Measurements from ENCODE around the gene RMND5B. TPM values are rescaled to one million over a fixed set of nuclear protein-coding genes. Genes with fewer than 3 reads are reported as not detected.

RMND5B gene
- total RNA-seq, 1 experiment from 2014 or later = 54.2 TPM

DNA sequence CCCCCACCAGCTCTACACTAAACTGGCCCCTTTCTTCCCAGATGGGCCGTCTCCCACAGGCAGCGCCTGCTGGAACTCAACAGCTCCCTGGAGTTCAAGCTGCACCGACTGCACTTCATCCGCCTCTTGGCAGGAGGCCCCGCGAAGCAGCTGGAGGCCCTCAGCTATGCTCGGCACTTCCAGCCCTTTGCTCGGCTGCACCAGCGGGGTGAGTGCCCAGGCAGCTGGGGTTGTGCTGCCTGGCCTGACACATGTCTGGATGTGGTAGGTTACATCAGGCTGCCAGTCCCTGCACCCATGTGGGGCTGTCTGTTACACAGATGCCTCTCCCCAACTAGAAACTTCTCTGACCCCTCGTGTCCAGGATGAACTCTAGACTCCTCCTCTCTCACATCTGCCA lies 13.1 kb downstream of the RMND5B start:
- no peaks in the 10 kb centered on the region for H3K9me3 ChIP-seq
- no peaks in the 10 kb centered on the region for H3K27me3 ChIP-seq
- H3K4me3 ChIP-seq = no peak overlapping the region
- peak; percentile 82 for DNase-seq
- H3K36me3 ChIP-seq = peaks cover 86% of the 10 kb centered on the region

DNA sequence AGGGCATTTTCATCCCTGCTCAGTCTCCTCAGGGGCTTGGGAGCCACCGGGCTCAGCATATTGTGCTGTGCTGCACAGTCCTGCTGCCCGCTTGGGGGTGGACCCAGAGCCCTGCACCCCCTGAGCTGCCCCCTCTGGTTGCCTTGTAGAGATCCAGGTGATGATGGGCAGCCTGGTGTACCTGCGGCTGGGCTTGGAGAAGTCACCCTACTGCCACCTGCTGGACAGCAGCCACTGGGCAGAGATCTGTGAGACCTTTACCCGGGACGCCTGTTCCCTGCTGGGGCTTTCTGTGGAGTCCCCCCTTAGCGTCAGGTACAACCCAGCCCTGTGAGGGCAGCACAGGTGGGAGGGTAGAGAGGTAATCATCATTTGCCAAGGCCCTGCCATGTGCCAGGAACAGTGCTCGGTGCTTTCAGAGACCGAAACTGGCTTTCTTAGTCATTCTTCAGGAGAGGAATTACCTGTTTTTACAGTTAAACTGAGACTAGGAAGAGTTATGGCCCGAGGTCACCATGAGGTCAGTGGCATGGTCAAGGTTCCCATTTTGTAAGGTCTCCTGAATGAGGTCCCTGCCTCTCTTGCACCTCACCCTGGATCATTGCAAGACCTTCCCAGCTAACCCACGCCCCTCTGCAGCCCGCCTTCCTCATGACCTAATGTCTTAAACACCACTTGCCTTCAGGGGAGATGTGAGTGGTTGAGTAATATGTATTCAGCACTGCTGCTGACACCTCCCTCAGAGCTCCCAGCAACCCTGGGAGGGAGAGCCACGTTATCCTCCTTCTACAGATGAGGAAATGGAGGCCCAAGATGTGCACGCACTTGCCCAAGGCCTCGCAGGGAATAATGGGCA lies 15.4 kb downstream of the RMND5B start:
- peaks cover 94% of the 10 kb centered on the region for H3K36me3 ChIP-seq
- no peaks in the 10 kb centered on the region for H3K27me3 ChIP-seq
- H3K4me3 ChIP-seq = no peak overlapping the region
- DNase-seq = peak; percentile 55
- H3K9me3 ChIP-seq = no peaks in the 10 kb centered on the region

DNA sequence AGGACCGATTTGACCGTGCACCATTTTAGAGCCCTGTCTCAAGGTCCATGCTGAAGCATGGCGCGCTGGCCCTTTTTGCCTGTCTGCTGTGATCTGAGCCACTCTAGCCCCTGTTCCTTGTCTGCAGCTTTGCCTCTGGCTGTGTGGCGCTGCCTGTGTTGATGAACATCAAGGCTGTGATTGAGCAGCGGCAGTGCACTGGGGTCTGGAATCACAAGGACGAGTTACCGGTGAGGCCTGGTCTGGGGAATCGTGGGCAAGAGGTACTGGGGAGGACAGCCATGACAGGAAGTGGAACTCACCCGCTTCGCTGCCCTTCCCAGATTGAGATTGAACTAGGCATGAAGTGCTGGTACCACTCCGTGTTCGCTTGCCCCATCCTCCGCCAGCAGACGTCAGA lies 16.6 kb downstream of the RMND5B start:
- H3K9me3 ChIP-seq = no peaks in the 10 kb centered on the region
- no peaks in the 10 kb centered on the region for H3K27me3 ChIP-seq
- peaks cover 97% of the 10 kb centered on the region for H3K36me3 ChIP-seq
- DNase-seq = no peak
- no peak overlapping the region for H3K4me3 ChIP-seq

DNA sequence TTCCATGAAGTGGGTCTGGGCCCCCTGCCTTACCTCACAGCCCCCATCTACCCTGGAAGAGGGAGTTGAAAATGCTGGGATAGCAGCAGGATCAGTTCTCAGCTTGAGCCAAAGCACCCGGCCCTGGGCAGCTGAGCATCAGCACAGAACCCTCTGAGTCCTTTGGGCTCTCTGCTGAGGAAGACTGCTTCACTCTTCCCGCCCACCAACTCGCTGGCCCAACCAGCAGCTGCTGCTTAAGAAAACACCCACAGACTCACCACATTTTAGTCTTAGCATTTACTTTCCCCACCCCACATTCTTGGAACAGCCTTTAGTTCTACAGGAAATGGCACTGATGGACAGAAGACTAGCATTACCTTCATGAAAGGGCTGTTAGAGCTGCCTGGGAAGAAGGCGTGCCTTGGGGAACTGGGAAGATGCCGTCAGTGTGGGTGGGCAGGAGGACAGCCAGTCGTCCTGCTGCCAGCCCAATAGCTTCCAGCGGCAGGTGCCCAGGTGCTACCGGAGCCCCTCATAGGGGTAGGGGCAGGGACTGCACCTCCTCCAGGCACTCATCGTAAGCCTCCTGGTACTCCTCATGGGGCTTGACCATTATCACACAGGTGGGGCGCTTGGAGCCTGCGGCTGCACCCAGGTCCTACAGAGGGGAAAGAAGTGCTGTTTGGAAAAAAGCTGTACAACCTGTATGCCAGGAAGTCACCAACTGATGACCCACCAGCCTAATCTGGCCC lies 18.6 kb downstream of the RMND5B start:
- DNase-seq = peak; percentile 28
- Histone ChIP-seq H3K4me3 (no peak overlapping the region), H3K27me3 (no peaks in the 10 kb centered on the region), H3K9me3 (no peaks in the 10 kb centered on the region), H3K36me3 (peaks cover 85% of the 10 kb centered on the region)

DNA sequence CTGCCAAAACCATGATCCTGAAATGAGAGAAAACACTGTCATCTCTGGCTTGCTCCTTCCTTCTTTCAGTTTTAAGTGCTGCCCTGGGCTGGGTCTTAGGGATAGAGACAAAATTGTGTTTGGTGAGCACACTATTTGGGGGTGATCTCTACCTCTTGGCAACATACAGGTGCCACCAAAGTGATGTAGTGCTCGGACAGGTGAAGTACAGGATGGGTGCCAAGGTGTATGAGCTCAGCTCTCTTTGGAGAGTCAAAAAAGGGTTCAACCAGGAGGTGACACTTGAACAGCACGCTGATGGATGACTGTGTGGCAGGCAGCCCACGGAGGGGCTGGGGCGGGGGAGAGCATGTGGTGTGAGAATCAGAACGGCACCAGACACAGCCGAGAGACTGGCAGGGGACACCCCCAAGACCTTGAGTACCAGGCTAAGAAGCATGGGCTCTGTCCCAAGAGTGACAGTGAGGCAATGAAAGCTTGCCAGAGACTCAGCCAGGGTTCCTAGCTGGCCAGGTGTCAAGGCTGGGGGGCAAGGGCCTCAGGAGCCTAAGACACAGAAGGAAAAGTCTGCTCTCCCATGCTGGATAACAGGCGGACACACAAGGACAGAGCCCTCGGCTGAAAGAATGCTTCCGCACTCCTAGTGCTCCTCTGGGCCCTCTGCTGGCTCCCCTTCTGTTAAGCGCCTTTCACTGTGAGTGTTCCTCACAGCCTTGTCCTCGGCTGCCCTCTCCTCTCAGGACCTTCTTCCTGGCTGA lies 20.3 kb downstream of the RMND5B start:
- no peaks in the 10 kb centered on the region for H3K27me3 ChIP-seq
- H3K4me3 ChIP-seq = no peak overlapping the region
- H3K36me3 ChIP-seq = peaks cover 71% of the 10 kb centered on the region
- no peak for DNase-seq
- H3K9me3 ChIP-seq = no peaks in the 10 kb centered on the region

DNA sequence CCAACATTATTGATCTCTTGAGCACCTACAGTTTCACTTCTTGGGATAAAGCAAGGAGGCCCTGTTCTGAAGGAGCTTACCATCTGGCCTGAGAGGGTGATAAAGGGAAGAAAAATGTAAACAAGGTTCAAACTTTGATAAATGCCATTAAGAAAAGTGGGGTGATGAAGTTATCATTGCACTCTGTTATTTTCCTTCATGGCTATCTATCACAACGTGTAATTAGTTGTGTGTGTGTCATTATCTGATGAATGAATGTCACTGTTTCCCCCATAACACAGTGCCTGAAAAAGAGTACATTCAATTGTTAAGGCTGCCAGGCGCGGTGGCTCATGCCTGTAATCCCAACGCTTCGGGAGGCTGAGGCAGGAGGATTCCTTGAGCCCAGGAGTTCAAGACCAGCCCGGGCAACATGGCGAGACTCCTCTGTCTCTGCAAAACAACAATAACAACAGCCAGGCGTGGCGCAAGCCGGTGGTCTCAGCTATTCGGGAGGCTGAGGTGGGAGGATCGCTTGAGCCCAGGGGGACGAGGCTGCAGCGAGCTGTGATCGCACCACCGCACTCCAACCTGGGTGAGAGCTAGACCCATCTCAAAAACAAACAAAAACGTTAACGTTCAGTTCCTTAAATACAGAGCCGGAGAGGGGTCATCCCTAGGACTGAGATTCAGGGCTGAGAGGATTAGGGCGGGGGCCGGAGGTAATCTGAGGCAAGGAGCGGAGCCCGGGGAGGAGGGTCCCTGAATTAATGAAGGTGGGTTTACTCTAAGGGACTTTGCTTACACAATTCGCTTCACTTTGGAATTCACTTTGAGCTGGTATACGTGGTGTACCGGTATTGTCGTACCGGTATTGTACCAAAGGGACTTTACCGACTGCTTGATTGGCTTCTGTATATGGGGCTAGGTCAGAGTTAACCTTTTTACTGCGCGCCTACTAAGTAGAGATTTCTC lies 22.0 kb downstream of the RMND5B start:
- Histone ChIP-seq H3K27me3 (no peaks in the 10 kb centered on the region), H3K9me3 (no peaks in the 10 kb centered on the region), H3K36me3 (peaks cover 55% of the 10 kb centered on the region), H3K4me3 (peak overlapping the region; percentile 88)
- DNase-seq = no peak

DNA sequence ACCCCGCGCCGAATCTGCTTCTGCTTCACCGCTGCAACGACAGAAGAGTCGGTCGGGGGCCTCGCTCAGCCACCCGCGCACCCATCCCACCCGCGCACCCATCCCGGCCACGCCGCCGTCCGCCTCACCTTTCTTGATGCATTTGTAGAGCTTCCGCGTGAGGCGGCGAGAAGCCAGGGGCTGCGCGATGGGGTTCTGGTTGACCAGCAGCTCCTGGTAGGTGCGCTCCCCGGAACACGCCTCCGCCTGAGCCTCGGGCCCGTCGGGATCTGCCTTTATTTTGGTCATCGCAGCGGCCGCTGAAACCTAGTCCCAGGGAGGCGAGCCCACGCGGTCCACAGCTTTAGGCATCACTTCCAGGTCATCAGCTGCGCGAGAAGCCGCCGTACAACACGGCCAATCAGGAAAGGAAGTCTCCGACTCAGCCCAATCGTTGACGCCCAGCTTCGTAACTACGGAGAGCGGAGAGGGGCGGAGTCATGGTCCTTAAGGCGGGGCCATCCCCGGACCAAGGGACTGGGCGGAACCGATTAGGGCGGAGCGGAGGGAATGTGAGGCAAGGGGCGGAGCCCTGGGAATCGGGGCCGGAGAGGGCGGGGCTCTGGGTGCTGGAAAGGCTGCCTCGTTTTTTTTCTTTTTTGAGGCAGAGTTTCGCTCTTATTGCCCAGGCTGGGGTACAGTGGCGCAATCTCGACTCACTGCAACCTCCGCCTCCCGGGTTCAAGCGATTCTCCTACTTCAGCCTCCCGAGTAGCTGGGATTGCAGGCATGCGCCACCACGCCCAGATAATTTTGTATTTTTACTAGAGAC lies 22.9 kb downstream of the RMND5B start, which contains the start of gene NHP2:
NHP2 (minus strand) TSS at position 356 of the 811 bp plus-strand sequence; CDS start at position 288, 68 bp downstream.
- DNase-seq = peak; percentile 99
- peak within 1 kb of the TSS; percentile 88 for H3K4me3 ChIP-seq
- H3K36me3 ChIP-seq = peaks cover 45% of the 10 kb centered on the region
- no peaks in the 10 kb centered on the region for H3K9me3 ChIP-seq
- H3K27me3 ChIP-seq = no peaks in the 10 kb centered on the region

DNA sequence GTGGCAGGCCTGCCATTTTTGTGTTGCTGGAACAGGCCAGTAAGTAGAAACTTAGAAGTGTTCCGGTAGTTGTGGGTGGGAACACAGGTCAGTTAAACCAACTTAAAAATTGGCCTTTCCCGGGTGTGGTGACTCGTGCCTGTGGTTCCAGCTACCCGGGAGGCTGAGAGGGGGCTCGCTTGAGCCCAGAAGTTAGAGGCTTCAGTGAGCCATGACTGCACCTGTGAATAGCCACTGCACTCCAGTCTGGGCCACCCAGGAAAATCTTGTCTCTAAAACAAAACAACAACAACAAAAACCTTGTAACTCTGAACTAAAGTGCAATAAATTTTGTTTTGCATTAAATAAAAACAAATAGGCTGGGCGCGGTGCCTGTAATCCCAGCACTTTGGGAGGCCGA lies 24.3 kb downstream of the RMND5B start:
- H3K9me3 ChIP-seq = no peaks in the 10 kb centered on the region
- H3K4me3 ChIP-seq = no peak overlapping the region
- peak; percentile 60 for DNase-seq
- peaks cover 32% of the 10 kb centered on the region for H3K36me3 ChIP-seq
- H3K27me3 ChIP-seq = no peaks in the 10 kb centered on the region

DNA sequence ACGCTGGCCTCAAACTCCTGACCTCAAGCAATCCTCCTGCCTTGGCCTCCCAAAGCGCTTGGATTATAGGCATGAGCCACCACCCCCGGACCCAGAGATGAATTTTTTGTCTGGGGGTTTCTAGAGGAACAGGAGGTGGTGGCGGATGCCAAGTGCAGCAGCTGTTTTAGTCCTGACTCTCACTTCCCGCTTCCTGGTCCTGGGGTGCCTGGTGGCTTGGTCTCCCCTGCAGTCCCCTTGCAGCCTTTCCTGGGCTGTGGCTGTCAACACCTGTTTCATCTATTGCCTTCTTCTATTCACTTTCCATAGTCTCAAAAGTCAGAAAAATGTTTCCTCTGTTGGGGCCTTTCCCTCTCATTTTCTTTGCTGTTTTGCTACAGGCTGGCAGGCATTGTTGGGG lies 29.4 kb downstream of the RMND5B start:
- DNase-seq = no peak
- Histone ChIP-seq H3K9me3 (no peaks in the 10 kb centered on the region), H3K4me3 (no peak overlapping the region), H3K27me3 (peaks cover 8% of the 10 kb centered on the region), H3K36me3 (no peaks in the 10 kb centered on the region)

DNA sequence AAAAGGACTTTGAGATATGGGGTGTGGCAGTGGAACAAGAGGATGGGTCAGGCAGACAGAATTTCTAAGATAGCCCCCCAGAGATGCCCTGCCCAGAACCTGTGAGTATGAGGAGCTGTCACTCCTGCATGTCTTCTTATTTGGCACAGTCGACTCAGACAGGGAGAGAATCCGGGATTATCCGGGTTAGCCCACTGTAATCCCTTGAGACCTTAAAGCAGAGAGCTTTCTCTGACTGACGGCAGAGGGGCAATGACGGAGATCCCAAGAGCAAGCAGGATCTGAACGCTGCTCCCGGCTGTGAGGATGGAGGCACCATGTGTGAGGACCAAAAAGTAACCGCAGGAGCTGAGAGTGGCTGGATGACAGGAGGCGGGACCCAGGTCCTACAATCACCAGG lies 31.7 kb downstream of the RMND5B start:
- peaks cover 8% of the 10 kb centered on the region for H3K27me3 ChIP-seq
- no peaks in the 10 kb centered on the region for H3K9me3 ChIP-seq
- H3K36me3 ChIP-seq = no peaks in the 10 kb centered on the region
- H3K4me3 ChIP-seq = no peak overlapping the region
- DNase-seq = no peak

DNA sequence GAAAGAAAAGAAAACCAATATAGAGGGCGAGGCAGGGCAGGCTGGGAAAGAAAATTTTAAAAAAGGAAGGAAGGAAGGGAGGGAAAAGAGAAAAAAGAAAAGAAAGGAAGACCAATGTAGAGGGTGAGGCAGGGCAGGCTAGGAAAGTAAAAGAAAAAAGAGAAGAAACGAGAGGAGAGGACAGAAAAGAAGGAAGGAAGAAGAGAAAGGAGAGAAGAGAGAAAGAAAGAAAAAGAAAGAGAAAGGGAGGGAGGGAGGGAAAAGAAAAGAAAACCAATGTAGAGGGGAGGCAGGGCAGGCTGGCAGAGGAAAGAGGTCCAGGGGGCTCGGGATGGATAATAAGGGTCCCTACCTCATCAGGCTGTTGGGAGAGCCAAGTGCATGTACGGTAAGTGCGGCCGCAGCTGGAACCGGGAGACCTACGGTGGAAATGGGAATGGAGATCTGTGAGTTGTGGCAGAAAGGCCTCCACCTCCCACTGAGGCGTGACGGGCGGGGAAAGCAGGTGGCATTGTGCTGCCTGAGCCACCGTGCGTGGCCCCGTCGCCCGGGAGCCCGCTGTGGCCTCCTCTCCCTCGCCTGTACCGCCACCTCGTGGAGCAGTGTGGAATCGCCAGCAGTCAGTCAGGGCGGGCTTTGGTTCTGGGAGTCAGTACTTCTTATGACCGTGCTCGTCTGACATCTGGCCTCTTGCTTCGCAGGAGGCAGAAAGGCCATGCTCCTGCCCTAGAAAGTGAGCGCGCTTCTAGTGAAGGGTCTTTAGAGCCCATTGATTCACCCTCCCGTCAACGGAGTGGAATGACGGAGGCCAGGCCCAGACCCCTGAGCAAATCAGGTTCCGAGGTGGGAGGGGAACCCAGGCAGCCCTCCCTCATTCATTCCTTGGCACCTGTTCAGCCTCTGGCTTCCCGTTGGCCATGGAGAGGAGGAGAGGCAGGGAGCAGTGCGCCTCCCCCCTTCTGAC lies 33.2 kb downstream of the RMND5B start:
- no peaks in the 10 kb centered on the region for H3K9me3 ChIP-seq
- peak; percentile 69 for DNase-seq
- peak overlapping the region; percentile 16; the same call in 1 of the 2 replicates for H3K4me3 ChIP-seq
- peaks cover 8% of the 10 kb centered on the region for H3K27me3 ChIP-seq
- no peaks in the 10 kb centered on the region for H3K36me3 ChIP-seq

DNA sequence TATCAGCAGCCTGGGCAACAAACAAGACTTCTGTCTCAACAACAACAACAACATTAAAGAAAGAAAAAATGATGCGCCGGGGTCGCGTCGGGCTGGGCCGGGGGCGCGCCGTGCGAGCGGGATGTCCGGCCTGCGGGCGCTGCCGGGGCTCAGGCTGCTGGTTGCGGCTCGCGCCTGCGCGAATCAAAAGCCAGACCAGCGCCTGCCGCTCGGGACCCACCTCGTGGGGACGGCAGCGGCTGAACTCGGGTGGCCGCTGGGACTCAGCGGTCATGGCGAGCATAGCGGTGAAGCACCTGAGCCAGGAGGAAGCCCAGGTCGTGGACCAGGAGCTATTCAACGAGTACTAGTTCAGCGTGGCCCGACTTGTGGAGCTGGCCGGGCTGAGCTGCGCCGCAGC lies 34.8 kb downstream of the RMND5B start:
- Histone ChIP-seq H3K36me3 (no peaks in the 10 kb centered on the region), H3K27me3 (peaks cover 10% of the 10 kb centered on the region), H3K4me3 (no peak overlapping the region), H3K9me3 (no peaks in the 10 kb centered on the region)
- no peak for DNase-seq

DNA sequence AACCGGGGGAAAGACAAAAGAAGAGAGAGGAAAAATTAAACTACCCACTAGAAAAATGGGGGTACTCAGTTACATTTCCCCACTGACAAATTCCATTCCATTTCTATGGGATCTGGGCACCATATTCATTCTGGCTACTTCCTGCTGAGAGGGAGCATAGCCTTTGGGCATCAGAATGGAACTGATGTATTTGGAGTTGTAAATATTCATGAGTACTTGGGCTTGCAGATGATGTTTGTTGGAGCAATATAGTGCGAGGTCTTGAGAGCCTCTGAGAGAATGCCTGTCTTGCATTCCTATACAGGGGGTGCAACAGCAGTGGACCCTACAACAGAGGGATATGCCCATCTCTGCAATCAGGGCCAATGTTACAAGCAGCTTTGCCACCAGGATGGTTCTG lies 39.6 kb downstream of the RMND5B start:
- H3K9me3 ChIP-seq = no peaks in the 10 kb centered on the region
- H3K36me3 ChIP-seq = no peaks in the 10 kb centered on the region
- DNase-seq = no peak
- no peak overlapping the region for H3K4me3 ChIP-seq
- peaks cover 2% of the 10 kb centered on the region; the same call in 1 of the 2 replicates for H3K27me3 ChIP-seq

DNA sequence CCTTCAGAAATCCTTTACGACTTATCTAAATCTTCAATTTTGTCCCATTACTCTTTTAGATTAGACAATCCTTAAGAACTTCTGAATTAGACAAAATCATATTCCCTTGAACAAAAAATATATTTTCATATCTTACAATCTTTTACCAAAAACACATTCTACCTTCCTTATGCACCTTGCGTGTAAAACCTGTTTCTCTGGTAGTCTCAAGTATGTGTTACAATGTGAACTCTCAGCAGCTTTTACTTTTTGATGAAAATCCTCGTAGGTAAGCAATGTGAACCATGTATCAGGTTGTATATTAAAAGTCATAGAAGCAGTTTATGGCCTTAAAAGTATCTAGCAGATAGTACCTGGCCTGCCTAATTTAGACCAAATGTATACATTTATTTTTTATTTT lies 43.6 kb downstream of the RMND5B start:
- Histone ChIP-seq H3K27me3 (no peaks in the 10 kb centered on the region), H3K9me3 (peaks cover 2% of the 10 kb centered on the region), H3K36me3 (no peaks in the 10 kb centered on the region), H3K4me3 (no peak overlapping the region)
- DNase-seq = no peak

All from MG63 (cell line).